Measurements from ENCODE around the gene TEX52. TPM values are rescaled to one million over a fixed set of nuclear protein-coding genes. Genes with fewer than 3 reads are reported as not detected.

TEX52 gene
- total and polyA plus RNA-seq, 2 of the 8 experiments (the other 6 are each of a cell fraction or from before 2014, with no cell fraction given) = not detected

DNA sequence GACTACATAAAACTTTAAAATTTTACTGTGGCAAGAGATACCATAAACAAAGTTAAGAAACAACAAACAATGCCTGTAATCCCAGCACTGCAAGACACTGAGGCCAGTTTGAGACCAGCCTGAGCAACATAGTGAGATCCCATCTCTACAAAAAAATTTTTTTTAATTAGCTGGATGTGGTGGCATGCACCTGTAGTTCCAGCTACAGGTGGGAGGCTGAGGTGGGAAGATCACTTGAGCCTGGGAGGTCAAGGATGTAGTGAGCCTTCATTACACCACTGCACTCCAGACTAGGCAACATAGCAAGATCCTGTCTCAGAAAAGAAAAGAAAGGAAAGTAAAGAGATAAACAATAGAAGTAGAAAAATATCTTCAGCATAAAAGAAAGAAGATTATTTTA is 3.3 kb upstream of the TEX52 start:
- peaks cover 3 to 12% of the 10 kb centered on the region in 2 experiments for H4K20me1 ChIP-seq (replicated peaks in 1 of 2; ENCODE audit: control insufficient read depth in 1 of 2, insufficient read depth in 2 of 2, low read length in 2 of 2)
- CTCF ChIA-PET (ENCODE audit: partially characterized antibody) = interaction anchor here (0.6 to 1.1 kb wide), 3 partner anchors 14 to 79 kb away, joined by 3 read pairs; no protein-coding TSS in a partner anchor
- FAIRE-seq = no peak
- no peak for TF ChIP-seq USF2 (IDR thresholded peaks at IDR 0.05; ENCODE audit: low read length)
- TF ChIP-seq RNF2 (IDR thresholded peaks at IDR 0.05; ENCODE audit: borderline replicate concordance, low read depth, low read length, missing control alignments, poor library complexity, severe bottlenecking) = no peak
- no peak for TF ChIP-seq FOSL1 (IDR thresholded peaks at IDR 0.05; ENCODE audit: insufficient read depth, low read depth, low read length)
- TF ChIP-seq SUZ12 (IDR thresholded peaks at IDR 0.05; ENCODE audit: low read length) = no peak
- no peak for TF ChIP-seq EGR1 (IDR thresholded peaks at IDR 0.05; ENCODE audit: borderline replicate concordance, low read depth, low read length)
- TF ChIP-seq, protein P1, sequence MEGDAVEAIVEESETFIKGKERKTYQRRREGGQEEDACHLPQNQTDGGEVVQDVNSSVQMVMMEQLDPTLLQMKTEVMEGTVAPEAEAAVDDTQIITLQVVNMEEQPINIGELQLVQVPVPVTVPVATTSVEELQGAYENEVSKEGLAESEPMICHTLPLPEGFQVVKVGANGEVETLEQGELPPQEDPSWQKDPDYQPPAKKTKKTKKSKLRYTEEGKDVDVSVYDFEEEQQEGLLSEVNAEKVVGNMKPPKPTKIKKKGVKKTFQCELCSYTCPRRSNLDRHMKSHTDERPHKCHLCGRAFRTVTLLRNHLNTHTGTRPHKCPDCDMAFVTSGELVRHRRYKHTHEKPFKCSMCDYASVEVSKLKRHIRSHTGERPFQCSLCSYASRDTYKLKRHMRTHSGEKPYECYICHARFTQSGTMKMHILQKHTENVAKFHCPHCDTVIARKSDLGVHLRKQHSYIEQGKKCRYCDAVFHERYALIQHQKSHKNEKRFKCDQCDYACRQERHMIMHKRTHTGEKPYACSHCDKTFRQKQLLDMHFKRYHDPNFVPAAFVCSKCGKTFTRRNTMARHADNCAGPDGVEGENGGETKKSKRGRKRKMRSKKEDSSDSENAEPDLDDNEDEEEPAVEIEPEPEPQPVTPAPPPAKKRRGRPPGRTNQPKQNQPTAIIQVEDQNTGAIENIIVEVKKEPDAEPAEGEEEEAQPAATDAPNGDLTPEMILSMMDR (IDR thresholded peaks at IDR 0.05; ENCODE audit: control extremely low read depth in 1 of 3, insufficient read depth in 1 of 3, low read depth in 1 of 3, low read length in 3 of 3) = no peak
- no peak for TF ChIP-seq HDAC6 (IDR thresholded peaks at IDR 0.05; ENCODE audit: low read depth, low read length)
- TF ChIP-seq CEBPB (IDR thresholded peaks at IDR 0.05; ENCODE audit: low read depth, low read length) = no peak
- TF ChIP-seq TCF12 (IDR thresholded peaks at IDR 0.05; ENCODE audit: low read depth, low read length) = no peak
- no peak for TF ChIP-seq GTF2F1 (IDR thresholded peaks at IDR 0.05; ENCODE audit: borderline replicate concordance, low read depth, low read length)
- no peak for TF ChIP-seq ZNF274 (IDR thresholded peaks at IDR 0.05; ENCODE audit: borderline replicate concordance, extremely low read depth, low read length)

More for the DNA sequence above, 3.3 kb upstream of the TEX52 start:
- Histone ChIP-seq H2BK15ac (ENCODE audit: low read length) (no peak overlapping the region), H3K14ac (ENCODE audit: insufficient read length) (no peak overlapping the region), H3K56ac (replicated peaks; ENCODE audit: insufficient read length, low read depth, low read length) (no peak overlapping the region), H2AK5ac (ENCODE audit: low read depth, low read length) (no peak overlapping the region), H2BK5ac (ENCODE audit: low read depth, low read length) (no peak overlapping the region), H3K9ac (replicated peaks in 1 of 4; ENCODE audit: extremely low read depth in 1 of 4, low read depth in 3 of 4, low read length in 3 of 4) (no peak overlapping the region), H3K9me3 (ENCODE audit: insufficient read depth in 2 of 2, low read depth in 1 of 2, low read length in 1 of 2) (no peaks in the 10 kb centered on the region), H4K8ac (ENCODE audit: extremely low read depth, insufficient read depth, low read length) (no peak overlapping the region), H2BK12ac (ENCODE audit: low read depth, low read length) (no peak overlapping the region), H3K27ac (ENCODE audit: low read depth, low read length) (no peak overlapping the region), H4K91ac (replicated peaks; ENCODE audit: insufficient read length, low read length) (no peak overlapping the region), H3K23ac (ENCODE audit: insufficient read length) (no peak overlapping the region), H3K79me1 (ENCODE audit: low read depth, low read length) (no peaks in the 10 kb centered on the region), H2BK20ac (ENCODE audit: low read length) (no peak overlapping the region), H2BK120ac (replicated peaks; ENCODE audit: low read depth, low read length) (no peak overlapping the region), H3K79me2 (ENCODE audit: control insufficient read depth in 1 of 2, insufficient read depth in 2 of 2, low read length in 2 of 2) (no peaks in the 10 kb centered on the region), H3K4ac (replicated peaks; ENCODE audit: insufficient read length, low read depth, low read length) (no peak overlapping the region), H3K4me3 (ENCODE audit: extremely low read depth in 1 of 4, insufficient read depth in 2 of 4, low read depth in 3 of 4, low read length in 4 of 4) (no peak overlapping the region), H3K4me1 (replicated peaks in 1 of 4; ENCODE audit: control insufficient read depth in 3 of 4, insufficient read depth in 4 of 4, low read length in 3 of 4) (peaks cover 0 to 6% (median under 1%) of the 10 kb centered on the region in 4 experiments; a peak in 2 of 7 replicates), H3K18ac (ENCODE audit: extremely low read depth, low read length) (no peak overlapping the region), H3K36me3 (ENCODE audit: control insufficient read depth in 2 of 4, insufficient read depth in 4 of 4, low read length in 3 of 4) (peaks cover 16 to 60% (median 40%) of the 10 kb centered on the region in 4 experiments; a peak in 7 of 8 replicates), H2AFZ (ENCODE audit: low read length) (no peak overlapping the region), H3K23me2 (ENCODE audit: low read depth, low read length) (no peaks in the 10 kb centered on the region), H4K5ac (ENCODE audit: insufficient read length, low read depth, low read length) (no peak overlapping the region), H3K4me2 (ENCODE audit: insufficient read depth in 1 of 2, low read depth in 2 of 2, low read length in 2 of 2) (no peak overlapping the region), H3K27me3 (replicated peaks in 1 of 4; ENCODE audit: control insufficient read depth in 3 of 4, extremely low read depth in 1 of 4, insufficient read depth in 3 of 4, low read length in 3 of 4) (no peaks in the 10 kb centered on the region)
- DNase-seq (ENCODE audit: low read depth in 1 of 2, low spot score in 2 of 2) = no peak
- POLR2A ChIA-PET (ENCODE audit: partially characterized antibody) = interaction anchor here (1.5 kb wide), 1 partner anchor 90 kb away, joined by 3 read pairs; no protein-coding TSS in a partner anchor
